GM21390 (cell line): ENCODE data around the gene SIGLEC12.
A peak's percentile ranks its signal among the peaks of the same experiment; 100 is the strongest.
"Not testable (repeated sequence)": the region's sequence is repeated elsewhere in the genome, so short reads cannot be mapped to it uniquely, and the experiment has no call there.

Experiments used
- ATAC-seq: cut with Tn5 transposase; IDR thresholded peaks from one replicate; pipeline ENCODE4 v1.9.1; 2021; ENCODE audit not compliant: unreplicated experiment

Gene SIGLEC12

DNA sequence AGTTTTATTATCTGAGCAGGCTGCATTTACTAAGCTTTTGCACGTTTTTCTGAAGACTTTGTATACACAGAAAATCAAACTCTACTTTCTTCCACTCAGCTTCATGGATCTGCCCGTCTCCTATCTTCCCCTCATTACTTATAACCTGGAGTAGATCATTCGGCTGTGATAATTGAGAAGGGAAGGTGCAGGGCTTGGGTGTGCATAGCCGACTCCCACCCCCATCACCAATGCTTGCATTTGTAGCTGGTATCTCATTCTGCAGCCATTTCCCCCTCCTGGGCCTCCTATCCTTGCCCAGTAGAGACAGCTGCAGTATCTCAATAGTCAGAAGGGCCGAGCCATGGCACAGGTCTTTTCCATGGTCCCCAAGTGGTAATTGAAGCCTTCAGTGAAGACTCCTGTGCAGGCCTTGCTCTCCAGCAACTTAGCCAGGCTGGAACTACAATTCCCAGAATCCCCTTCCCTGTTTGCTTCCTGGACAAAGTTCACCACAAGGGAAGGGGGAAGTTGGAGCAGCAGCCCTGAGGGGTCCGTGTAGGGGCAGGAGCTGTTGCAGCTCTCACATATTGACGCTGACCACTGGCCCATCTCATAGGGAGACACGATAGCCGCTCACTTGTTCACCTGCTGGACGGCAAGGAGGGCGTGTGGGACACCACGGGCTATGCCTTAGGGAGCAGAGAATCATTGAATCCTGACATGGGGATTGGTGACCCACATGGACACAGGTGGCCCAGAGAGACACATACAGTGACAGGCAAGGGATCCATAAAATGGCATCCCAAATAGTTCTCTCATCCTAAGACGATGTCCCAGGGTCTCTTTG lies 41.2 kb downstream of the SIGLEC12 start:
- ATAC-seq, result no peak

DNA sequence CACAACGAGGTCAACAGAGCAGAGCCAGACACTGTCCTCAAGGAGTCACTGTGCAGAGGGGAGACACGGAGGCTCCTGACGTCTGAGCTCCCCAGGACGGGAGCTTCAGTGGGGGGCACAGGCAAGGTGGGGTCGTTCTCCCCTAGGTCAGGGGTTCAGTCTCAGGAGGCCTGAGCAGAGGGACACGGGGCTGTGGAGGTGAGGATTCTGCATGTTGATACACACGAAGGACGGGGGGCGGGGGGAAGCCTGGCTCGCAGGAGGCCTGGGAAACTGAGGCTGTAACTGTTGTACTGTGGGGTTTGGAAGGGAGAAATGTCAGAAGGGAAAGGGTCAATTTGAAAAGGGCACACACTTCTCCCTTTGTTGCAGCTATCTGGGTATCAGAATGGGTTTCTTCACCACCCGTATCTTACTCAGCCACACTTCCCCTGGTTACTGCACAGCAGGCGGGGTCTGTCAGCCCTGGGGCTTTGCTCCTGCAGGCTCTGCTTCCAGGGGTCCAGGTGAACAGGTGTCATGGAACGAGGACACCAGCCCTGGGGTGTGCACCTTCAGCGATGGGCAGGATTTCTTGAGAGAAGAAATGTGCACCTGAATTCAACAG lies 42.6 kb downstream of the SIGLEC12 start:
- ATAC-seq, result no peak

DNA sequence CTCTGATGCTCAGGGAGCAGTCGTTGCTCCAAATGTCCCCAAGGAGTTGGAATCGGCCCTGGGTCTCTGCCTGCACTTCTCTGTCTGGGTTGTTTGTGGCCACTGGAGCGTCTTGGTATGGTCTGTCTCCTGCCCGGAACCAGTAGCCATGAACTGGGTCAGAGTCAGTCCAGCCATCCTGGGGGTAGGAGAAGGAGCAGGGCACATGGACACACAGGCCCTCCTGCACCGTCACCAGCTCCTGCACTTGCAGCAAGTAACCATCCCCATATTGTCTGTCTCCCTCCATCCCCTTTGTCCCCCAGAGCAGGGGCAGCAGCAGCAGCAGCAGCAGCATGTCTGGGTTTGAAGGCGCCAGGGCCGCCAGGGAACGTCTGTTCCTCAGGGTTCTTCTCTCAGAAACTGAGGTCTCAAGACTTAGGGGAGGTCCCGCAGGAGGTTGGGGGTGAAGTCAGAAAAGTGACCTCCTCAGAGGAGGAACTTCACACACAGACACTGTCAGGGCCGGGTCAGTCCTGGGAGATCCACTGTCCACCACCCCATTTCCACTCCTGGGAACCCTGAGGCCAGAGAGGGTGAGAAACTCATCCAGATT lies 43.5 kb downstream of the SIGLEC12 start, which contains the start of gene SIGLEC8:
Gene SIGLEC8, minus strand, starts transcription at position 404 of the 595 bp plus-strand sequence. Its CDS starts 67 bp downstream, at position 337.
- ATAC-seq, result no peak

DNA sequence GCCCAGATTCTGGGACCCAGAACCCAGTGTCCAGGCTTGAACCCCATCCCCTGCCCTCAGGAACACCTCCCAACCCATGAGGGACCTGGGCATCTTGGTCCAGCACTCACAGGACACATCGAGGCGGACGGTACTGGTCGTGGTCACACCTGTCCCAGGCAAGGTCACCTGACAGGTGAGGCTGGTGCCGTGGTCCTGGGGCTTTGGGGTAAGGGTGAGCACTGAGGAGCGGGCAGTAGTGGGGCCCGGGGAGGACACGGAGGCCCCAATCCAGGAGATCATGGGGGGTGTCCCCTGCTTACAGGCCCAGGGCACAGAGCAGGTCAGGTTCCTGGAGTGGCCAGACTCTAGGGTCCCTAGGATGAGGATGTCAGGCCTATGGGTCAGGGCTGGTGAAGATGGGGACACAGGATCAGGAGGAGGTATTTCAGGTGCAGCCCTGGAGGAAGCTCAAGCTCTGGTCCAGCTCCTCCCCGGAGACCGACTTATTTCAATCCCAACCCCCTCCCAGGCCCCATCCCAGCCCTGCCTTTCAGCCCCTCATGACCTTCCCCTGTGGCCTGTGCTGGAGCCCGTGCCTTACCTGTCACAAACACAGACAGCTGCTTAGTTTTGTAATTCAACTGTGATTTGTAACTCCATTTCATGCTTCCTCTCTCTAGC lies 44.1 kb downstream of the SIGLEC12 start:
- ATAC-seq, result no peak

DNA sequence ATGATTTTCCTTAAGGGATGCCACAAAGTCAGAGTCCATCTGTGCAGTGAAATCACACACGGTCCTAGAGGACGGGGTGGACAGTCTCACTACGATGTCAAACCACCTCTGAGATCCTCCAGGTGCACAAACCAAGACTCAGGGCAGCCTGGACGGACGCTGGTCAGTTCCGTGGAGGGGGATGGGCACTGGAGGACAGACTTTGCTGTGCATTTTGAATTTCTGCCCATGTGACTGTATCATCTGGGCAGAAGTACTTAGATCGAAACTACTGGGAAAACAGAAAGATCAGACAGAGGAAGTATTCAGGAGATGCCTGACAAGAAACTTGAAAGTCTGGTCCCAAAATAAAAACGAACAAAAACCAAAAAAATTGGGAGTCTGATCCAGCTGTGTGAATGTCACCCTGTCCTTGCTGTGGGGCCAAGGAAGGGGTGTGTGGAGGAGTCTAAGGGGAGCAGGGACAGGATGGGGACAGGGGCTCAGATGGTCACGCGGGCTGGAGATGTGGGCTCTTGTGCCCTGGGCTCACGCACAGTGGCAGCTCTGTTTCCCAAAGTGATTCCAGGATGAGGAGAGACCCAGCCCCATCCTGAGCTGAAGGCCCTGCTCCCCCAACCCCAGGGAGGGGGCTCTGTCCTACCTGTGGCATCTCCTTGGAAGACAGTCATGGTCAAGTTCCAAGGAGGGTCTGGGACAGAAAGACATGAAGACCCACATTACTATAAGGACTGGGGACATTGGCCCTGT lies 44.9 kb downstream of the SIGLEC12 start:
- ATAC-seq, result no peak

DNA sequence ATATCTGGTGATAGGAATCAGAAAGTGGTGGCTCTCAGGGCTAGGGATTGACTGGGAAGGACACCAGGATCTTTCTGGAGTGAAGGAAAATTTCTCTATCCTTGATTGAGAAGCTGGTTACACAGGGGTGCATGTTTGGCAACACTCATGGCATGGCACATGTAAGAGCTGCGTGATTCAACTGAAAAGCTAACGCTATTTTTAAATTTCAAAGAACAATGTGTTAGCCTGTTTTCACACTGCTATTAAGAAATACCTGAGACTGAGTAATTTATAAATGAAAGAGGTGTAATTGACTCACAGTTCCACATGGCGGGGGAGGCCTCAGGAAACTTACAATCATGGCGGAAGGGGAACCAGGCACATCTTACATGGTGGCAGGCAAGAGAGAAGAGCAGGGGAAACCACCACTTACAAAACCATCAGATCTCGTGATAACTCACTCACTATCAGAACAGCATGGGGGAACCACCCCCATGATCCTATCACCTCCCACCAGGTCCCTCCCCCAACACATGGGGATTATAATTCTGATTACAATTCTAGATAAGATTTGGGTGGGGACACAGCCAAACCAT lies 50.8 kb downstream of the SIGLEC12 start:
- no peak for ATAC-seq

DNA sequence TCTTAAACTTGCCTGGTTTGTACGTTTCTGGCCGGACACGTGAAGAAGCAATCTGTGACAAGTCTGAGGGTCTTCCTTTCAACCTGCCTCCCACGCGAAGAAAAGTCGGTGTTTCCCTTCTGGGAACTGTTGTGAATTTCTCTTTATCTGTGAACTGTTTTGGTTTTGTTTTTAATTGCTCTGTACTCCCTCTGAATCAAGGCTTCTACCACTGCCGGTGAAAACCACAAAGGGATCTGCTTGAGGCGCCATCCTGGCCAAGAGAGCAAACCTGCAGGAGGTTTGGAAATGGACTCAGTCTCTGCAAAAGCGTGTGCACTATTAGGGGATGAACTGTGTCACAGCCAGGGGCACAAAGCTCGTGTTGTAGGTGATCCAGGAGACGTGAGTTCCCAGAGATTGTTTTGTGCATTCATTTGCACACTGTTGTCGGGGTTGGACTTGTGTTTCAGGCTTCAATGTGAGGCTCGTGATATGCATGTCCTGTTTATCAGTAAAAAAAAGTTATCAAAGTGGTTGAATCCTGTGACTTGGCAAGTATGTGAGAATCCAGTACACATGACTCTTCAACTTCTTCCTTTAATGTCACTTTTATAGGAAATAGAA lies 53.1 kb downstream of the SIGLEC12 start:
- ATAC-seq, result no peak

DNA sequence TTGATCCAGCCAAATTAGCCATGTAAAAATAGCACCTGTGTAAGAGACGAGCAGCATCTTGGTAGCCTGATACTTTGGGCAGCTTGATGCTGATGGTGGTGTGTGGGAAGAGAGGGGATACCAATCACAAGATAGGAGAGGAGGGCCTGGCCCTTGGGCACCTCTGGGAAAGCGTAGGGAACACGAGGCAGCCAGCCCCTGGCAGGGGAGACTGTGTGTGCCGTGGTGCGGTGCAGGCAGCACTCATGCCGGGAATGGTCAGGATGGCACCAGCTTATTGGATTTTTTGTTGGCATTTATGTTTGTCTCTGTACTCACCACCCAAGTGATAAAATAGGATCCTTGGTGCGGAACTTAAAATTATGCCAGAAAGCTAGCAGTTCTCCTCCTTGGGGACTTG lies 53.6 kb downstream of the SIGLEC12 start:
- ATAC-seq, result no peak

DNA sequence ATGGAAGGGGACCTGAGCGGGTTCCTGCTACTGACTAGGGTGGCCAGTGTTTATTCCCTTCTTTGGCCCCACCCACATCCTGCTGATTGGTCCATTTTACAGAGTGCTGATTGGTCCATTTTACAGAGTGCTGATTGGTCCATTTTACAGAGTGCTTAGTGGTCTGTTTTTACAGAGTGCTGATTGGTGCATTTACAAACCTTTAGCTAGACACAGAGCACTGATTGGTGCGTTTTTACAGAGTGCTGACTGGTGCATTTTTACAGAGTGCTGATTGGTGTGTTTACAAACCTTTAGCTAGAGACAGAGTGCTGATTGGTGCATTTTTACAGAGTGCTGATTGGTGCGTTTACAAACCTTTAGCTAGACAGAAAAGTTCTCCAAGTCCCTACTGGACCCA lies 54.1 kb downstream of the SIGLEC12 start:
- ATAC-seq, result not testable (repeated sequence)

DNA sequence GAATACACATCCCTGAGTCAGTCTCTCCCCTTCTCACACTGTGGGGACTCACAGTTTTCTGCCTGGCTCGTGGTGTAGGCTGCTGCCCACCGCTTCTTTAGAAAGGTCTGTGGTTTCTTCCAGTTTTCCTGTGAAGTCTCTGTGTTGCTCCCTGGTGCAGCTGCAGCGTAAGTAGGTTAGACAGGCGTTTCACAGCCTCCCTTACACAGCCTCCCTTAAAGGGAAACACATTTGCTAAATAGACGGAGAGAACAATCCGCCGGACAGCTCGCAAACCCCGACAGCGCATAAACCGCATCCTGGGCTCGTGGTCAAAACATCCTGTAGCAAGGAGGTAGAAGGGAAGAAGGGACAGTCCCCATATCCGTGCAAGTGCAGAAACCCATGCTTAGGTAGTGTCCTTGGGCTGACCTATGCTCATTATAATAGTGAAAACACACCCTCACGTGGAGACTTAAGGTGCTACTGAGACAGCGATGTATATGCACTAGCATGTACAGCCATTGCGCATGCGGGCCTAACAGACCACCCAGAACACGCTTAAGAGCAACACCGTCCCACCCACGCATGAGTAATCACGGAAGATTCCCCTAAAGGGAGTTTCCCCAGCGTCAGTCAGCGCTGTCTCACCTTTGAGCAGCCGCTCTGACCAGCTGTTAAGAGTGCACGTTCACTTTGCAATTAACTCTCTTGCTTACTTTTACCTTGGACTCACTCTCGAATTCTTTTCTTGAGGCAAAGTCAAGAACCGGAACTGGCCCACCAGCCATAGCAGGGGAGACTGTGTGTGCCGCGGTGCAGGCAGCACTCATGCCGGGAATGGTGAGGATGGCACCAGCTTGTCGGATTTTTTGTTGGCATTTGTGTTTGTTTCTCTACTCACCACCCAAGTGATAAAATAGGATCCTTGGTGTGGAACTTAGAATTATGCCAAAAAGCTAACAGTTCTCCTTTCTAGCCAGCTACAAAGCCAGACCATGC lies 59.9 kb downstream of the SIGLEC12 start:
- ATAC-seq, result peak; percentile 83
